OCI-LY3 (cell line): ENCODE data around the gene SHFL.

ENCODE experiments used
- H2AFZ ChIP-seq: fragments of 200-600, 300-600 bp; shearing (Covaris generic); 2 replicates; pipeline ENCODE4 v1.6.0; 2014; ENCODE audit warnings: antibody characterized with exemption, low read depth, low read length
- H3K27ac ChIP-seq: fragments of 200-600, 300-600 bp; sonication (generic); 2 replicates; pipeline ENCODE4 v1.5.1; 2014; ENCODE audit warnings: mild to moderate bottlenecking, low read length, moderate library complexity, mixed read lengths
- H3K27me3 ChIP-seq: fragments of 200-600, 300-600 bp; sonication (generic); 2 replicates; pipeline ENCODE4 v1.6.1; 2014; ENCODE audit warnings: low read depth, low read length, mixed read lengths
- H3K36me3 ChIP-seq: fragments of 200-600, 300-600 bp; sonication (generic); replicated peaks from 2 replicates; pipeline ENCODE3; 2014; ENCODE audit warnings: low read depth, low read length, mixed read lengths
- H3K4me1 ChIP-seq: fragments of 300-600, 200-600 bp; sonication (generic); 2 replicates; pipeline ENCODE4 v1.6.1; 2014; ENCODE audit warnings: low read length, mixed read lengths
- H3K4me2 ChIP-seq: fragments of 200-600, 300-600 bp; sonication (generic); 2 replicates; pipeline ENCODE4 v1.6.1; 2014; ENCODE audit warnings: low read length, mixed read lengths
- H3K4me3 ChIP-seq: fragments of 300-600, 200-600 bp; sonication (generic); 2 replicates; pipeline ENCODE4 v1.5.1; 2014; ENCODE audit warnings: antibody characterized with exemption, mild to moderate bottlenecking, low read length, moderate library complexity
- H3K79me2 ChIP-seq: fragments of 300-600, 200-600 bp; shearing (Covaris generic); 2 replicates; pipeline ENCODE4 v1.6.1; 2014; ENCODE audit warnings: mild to moderate bottlenecking, low read length, mixed read lengths
- H3K9ac ChIP-seq: fragments of 300-600, 200-600 bp; shearing (Covaris generic); 2 replicates; pipeline ENCODE4 v1.6.0; 2014; ENCODE audit warnings: mild to moderate bottlenecking, low read length, moderate library complexity
- H3K9me3 ChIP-seq: fragments of 200-600, 300-600 bp; shearing (Covaris generic); 2 replicates; pipeline ENCODE4 v1.6.1; 2014; ENCODE audit warnings: low read length, mixed read lengths; ENCODE audit not compliant: insufficient read depth
- H4K20me1 ChIP-seq: fragments of 200-600, 300-600 bp; sonication (generic); 2 replicates; pipeline ENCODE4 v1.6.1; 2016; ENCODE audit warnings: low read length, mixed read lengths; ENCODE audit not compliant: insufficient read depth
- CTCF ChIP-seq: fragments of 200-600, 300-600 bp; sonication (generic); IDR thresholded peaks from 2 replicates; pipeline ENCODE4 v1.5.1; 2014; ENCODE audit warnings: antibody characterized with exemption, low read length, low read depth
- EZH2phosphoT487 ChIP-seq: fragments of 200-600 bp; shearing (Covaris generic); IDR thresholded peaks from 2 replicates; pipeline ENCODE4 v1.6.1; 2018; ENCODE audit warnings: antibody characterized with exemption, mixed run types, low read depth

The SHFL gene

DNA sequence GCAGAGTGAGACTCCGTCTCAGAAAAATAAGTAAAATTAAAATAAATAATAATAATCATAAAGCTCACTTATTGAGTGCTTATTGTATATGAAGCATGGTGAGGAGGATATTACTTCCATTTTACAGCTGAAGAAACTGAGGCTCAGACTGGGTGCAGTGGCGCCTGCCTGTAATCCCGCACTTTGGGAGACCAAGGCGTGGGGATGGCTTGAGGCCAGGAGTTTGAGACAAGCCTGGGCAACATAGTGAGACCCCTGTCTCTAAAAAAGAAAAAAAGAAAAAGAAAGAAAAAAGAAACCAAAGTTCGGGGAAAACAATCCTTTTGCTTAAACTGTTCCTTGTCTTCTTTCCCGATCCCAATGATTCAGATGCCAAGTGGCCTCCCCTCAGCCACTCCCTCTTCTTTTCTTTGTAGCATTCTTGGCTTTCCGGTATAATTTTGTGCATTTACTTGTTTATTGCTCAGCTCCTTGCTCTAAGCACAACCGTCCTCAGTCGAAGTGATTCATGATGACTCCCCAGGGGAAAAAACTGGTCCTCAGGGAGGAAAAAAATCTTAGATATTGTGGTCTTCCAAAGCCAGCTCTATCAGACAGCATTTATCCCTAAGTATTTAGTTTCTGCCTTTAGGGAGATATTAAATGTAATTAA is 34.5 kb downstream of the SHFL start:
- Histone ChIP-seq H3K79me2 (peaks cover 23% of the 10 kb centered on the region), H3K36me3 (peaks cover 24% of the 10 kb centered on the region), H3K4me2 (no peak overlapping the region), H3K4me3 (no peak overlapping the region), H3K9me3 (no peaks in the 10 kb centered on the region), H3K27me3 (no peaks in the 10 kb centered on the region), H2AFZ (no peak overlapping the region), H3K27ac (no peak overlapping the region), H3K4me1 (peaks cover 16% of the 10 kb centered on the region), H4K20me1 (no peaks in the 10 kb centered on the region), H3K9ac (no peak overlapping the region)
- TF ChIP-seq CTCF, result no peak
- TF ChIP-seq EZH2phosphoT487, result no peak

GRCh38 chr19:10122045-10122444 is 35.9 kb downstream of the SHFL start:
- no peak overlapping the region for H3K4me2 ChIP-seq
- H2AFZ ChIP-seq, result no peak overlapping the region
- H3K27me3 ChIP-seq, result no peaks in the 10 kb centered on the region
- H3K9ac ChIP-seq, result no peak overlapping the region
- H3K79me2 ChIP-seq, result peaks cover 23% of the 10 kb centered on the region
- peaks cover 29% of the 10 kb centered on the region for H3K4me1 ChIP-seq
- TF ChIP-seq EZH2phosphoT487, result no peak
- TF ChIP-seq CTCF, result no peak
- H4K20me1 ChIP-seq, result no peaks in the 10 kb centered on the region
- no peaks in the 10 kb centered on the region for H3K9me3 ChIP-seq
- H3K27ac ChIP-seq, result no peak overlapping the region
- H3K4me3 ChIP-seq, result no peak overlapping the region
- H3K36me3 ChIP-seq, result peaks cover 15% of the 10 kb centered on the region

DNA sequence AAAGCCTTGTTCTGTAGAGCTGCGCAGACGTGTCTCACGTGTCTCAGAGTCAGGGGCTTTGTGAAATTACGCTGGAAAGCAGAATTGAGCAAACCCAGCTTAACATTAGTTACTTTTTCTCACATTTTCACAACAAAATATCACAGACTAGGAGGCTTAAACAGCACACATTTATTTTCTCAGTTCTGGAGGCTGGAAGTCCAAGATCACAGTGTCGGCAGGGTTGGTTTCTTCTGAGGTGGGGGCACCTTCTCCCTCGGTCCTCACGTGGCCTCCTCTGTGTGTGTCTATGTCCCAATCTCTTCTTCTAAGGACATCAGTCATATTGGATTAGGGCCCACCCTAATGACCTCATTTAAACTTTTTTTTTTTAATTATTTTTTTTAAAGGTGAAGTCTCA is 38.3 kb downstream of the SHFL start:
- Histone ChIP-seq H4K20me1 (no peaks in the 10 kb centered on the region), H3K4me1 (peaks cover 31% of the 10 kb centered on the region), H3K36me3 (peaks cover 20% of the 10 kb centered on the region), H3K4me3 (no peak overlapping the region), H3K9me3 (no peaks in the 10 kb centered on the region), H3K27ac (no peak overlapping the region), H3K9ac (no peak overlapping the region), H2AFZ (no peak overlapping the region), H3K79me2 (peaks cover 3% of the 10 kb centered on the region), H3K27me3 (no peaks in the 10 kb centered on the region), H3K4me2 (no peak overlapping the region)
- TF ChIP-seq CTCF, result no peak
- no peak for TF ChIP-seq EZH2phosphoT487

DNA sequence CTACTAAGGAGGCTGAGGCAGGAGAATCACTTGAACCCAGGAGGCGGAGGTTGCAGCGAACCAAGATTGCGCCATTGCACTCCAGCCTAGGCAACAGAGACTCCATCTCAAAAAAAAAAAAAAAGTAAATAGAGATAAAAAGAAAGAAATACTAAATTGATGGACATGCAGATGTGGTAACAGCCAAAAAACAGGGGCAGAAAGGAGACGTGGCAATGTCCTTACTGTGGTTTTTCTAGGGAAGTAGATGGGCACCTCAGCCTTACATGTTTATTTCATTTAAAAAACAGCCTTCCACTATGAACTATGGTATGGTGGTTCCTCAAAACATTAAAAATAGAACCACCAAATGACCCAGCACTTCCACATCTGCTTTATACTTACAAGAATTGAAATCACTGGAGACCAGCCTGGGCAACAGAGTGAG is 40.1 kb downstream of the SHFL start:
- Histone ChIP-seq H3K79me2 (no peaks in the 10 kb centered on the region; the same call in 1 of the 2 replicates), H3K9ac (no peak overlapping the region), H3K27ac (peak overlapping the region; percentile 86), H2AFZ (no peak overlapping the region), H3K9me3 (no peaks in the 10 kb centered on the region), H4K20me1 (no peaks in the 10 kb centered on the region), H3K36me3 (peaks cover 26% of the 10 kb centered on the region), H3K4me2 (peak overlapping the region; percentile 41), H3K27me3 (no peaks in the 10 kb centered on the region), H3K4me1 (peaks cover 31% of the 10 kb centered on the region), H3K4me3 (no peak overlapping the region)
- no peak for TF ChIP-seq CTCF
- no peak for TF ChIP-seq EZH2phosphoT487
